Occipital lobe (tissue), 2 donors: ENCODE results near the gene LRCH3. TPM values are rescaled to one million over a fixed set of nuclear protein-coding genes. Genes with fewer than 3 reads are reported as not detected.

ENCODE experiments used
- DNase-seq: peaks from one replicate; lab custom pipeline; 2025; lab: John Stamatoyannopoulos, UW
- total RNA-seq: library from RNA; depleted of rRNA; stranded (reverse); fragments of >200 nt; gene quantifications from one replicate; pipeline ENCODE4 v1.2.3, GENCODE V29; 2014

LRCH3 gene
- total RNA-seq, 1 donor from 2014 or later: 71.4 TPM

DNA sequence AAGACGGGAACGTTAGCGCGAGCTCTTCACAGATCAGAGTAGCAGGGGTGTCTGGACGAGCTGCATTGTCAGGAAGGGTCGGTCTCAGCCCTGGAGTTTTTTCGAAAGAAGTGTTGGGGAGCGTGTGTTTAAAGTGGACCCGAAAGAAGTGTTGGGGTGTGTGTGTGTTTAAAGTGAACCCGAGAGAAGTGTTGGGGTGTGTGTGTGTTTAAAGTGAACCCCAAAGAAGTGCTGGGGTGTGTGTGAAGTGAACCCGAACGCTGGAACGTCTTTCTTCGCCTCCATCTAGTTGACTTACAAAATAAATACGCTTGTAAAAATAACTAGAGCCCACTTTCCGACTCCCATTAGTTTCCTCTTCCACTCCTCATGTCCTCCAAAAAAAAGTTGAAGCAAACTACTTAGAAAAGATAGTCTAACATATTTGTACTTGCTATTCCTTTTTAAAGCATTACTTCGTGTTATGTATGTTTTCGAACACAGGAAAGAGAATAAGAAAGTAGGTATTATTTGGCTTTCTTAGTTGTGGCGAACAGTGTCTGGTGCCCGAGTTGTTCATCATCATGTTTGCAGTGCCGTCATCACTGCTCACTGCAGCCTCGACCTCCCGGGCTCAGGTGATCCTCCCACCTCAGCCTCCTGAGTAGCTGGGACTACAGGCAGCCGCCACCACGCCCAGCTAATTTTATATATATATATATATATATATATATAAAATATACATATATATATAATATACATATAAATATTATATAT, 1.0 kb downstream of the LRCH3 start:
- no peak for DNase-seq

GRCh38 chr3:197793247-197793646, 2.2 kb downstream of the LRCH3 start:
- no peak for DNase-seq

DNA sequence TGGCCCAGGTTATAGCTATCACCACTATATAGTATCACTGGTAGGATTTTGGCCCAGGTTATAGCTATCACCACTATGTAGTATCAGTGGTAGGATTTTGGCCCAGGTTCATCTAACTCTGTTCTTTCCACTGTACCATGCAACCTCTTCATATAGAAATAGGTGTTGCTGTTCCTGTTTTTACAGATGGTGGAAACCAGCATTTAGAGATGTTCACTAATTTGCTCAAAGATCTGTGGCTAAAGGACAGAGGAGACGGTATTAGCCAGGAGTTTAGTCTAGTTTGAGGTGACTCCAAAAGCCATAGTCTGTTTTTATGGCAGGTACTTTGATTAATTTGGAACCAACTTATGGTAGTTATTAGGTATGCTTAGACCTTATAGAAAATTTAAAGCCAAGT, 3.1 kb downstream of the LRCH3 start:
- no peak for DNase-seq

DNA sequence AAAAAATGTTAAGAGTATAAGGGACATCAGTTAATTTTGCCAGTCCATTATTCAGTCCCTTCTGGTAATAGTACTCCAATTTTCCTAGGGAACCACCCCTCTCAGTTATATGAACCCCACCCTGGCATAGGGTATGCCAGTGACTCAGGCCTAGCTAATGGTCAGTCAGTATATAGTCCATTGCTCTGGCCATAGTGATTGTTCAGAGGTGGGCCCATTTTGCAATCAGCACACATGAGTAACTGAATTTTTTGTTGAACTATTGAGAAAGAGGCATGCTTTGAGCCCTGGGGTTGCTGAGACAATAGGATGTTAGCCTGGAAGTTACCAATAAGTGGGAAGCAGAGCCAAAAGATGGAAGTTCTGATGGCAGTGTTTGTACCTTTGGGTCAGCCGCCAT, 4.1 kb downstream of the LRCH3 start:
- DNase-seq: no peak

- DNase-seq: no peak
Observed at GRCh38 chr3:197796087-197796486, 5.0 kb downstream of the LRCH3 start.

GRCh38 chr3:197798863-197799262, 7.8 kb downstream of the LRCH3 start:
- no peak for DNase-seq

DNA sequence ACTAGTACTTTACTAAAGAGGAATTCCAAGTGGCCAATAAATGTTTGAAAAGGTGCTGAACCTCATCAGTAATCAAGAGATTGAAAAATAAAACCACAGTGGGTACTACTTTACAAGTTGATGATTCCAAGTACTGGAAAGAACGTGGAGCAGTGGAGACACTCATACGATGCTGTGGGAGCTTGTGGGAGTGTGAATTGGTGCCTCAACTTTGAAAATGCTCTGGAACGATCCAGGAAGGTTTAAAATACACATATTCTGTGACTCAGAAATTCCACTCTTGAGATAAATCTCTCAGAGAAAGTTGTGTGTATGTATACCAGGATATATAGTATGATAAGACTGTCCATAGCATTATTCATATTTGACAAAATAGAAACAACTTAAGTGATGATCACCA, 9.3 kb downstream of the LRCH3 start:
- DNase-seq: no peak

DNA sequence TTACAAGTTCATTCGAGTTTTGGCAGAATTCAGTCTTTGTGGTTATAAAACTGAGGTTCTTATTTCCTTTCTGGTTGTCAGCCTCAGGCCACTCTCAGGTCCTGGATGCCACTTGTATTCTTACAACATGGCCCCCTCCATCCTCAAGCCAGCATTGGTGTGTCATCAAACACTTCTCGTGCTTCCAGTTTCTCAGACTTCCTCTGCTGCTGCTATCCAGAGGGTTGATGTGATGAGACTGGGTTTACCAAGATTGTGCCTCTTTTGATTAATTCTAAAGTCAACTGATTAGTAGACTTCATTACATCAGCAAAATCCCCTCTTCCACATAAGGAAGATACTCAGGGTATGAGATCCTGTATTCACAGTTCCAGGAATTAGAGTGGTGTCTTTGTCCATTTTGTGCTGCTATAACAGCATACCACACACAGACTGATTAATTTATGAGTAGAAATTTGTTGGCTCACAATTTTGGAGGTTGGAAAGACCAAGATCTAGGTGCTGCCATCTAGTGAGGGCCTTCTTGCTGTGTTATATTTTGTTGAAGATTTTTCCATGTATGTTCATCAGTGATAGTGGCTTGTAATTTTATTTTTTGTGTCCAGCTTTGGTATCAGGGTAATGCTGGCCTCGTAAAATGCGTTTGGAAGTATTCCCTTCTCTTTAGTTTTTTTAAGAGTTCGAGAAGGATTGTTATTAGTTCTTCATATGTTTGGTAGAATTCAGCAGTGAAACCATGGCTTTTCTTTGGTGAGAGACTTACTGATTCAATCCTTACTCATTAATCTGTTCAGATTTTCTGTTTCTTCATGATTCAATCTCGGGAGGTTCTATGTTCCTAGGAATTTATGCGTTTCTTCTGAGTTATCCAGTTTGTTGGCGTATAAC, 11.1 kb downstream of the LRCH3 start:
- DNase-seq: no peak

DNA sequence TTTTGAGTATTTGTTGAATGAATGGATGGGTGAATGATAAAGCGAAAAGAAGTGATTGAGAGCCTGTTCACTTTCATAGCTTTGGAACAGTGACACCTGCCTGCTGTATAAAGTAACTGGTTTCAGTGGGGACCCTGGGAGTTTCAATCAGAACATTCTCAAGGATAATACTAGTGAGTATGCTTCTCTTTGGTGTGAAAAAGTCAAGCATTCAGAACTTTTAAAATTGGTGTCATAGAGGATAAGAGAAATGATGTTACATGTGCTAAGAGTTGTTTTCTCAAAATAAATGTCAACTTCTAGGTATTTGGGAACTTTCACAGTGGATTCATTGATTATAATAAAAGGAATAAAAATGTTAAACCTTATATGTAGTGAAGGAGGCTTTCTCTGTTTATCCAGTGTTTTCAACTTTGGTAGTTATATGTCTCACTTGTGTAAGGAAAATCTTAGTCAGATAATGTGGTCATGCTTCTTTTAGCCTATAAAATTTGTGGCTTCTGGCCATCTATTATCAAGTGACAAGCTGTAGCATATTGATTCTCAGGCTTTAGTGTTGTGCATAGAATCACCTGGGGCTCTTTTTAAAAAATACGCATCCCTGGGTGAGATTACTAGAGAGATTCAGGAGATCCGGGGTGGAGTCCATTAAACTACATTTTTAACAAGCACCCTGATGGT, 11.9 kb downstream of the LRCH3 start:
- DNase-seq: no peak

DNA sequence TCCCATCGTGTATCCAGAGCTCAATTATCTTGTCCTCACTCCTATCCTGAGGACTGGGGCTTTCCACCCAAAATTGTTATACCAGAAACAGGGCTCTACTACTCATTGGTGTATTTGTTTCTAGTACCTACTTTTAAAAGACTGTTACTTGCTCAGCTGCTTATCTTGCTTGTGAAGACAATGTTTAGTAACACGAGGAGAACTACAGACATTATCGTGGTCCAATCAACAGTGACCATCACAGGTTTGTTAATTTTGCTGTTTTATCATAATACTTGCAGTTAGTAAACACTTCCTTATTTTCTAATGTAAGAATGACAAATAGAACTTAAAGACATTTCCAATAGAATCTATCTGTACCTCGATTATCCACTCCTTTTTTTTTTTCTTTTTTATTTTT, 13.5 kb downstream of the LRCH3 start:
- DNase-seq: no peak

DNA sequence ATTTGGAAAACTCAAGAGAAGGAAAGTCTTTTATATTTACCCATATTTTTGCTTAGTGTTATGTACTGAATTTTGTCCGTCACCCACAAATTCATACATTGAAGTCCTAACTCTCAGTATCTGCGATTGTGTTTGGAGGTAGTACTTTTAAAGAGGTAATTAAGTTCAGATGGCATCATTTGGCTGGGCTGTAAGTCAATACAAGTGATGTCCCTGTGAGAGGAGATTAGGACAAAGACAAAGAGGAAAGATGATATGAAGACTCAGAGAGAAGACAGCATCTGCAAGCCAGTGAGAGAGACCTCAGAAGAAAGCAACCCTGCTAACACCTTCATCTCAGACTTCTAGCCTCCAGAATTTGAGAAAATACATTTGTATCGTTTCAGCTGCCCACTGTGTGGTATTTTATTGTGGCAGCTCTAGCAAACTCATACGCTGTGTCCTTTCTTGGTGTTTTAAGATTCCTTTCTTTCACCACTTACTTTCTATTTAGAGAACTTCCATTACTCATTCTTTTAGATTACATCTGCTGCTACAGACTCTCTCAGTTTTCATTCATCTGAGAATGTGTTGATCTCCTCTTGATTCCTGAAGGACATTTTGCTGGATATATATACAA, 17.0 kb downstream of the LRCH3 start:
- DNase-seq: no peak

- no peak for DNase-seq
Observed at GRCh38 chr3:197809356-197810020, 18.4 kb downstream of the LRCH3 start.

DNA sequence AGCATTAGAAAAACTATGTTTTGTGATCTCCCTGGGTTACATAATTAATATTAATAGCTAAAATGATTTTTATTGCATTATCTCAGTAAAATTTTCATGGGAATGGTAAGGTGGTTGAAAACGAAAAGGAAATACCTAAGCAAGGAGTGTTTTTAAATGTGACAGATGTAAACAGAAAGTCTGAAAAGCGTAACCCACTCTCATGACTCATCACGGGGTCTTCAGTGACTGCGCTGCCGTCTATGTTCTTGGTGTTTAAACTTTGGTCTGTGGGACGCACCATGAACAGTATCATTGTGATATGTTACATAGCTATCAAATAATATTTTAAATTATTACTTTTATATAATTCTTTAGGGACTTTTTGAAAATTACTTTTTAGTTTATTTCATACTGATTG, 19.8 kb downstream of the LRCH3 start:
- DNase-seq: no peak

DNA sequence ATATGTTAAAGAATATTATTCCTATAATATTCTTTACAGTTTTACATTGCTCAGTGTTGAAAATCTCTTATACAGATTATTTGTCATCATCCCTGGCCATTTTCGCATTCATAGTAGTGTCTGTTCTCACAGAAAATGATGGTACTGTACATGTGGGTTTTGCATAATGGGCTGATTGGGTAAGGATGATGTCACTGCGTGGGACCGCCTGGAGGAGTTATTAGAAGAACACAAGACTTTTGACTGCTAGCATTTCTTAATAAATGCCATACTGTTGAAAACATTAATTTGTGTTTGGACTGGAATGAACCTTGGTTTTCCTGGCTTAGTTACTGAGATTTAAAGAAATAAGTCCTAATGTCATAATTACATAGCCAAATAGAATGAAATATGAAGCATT, 20.3 kb downstream of the LRCH3 start:
- no peak for DNase-seq

- DNase-seq: no peak
Observed at GRCh38 chr3:197814372-197814771, 23.3 kb downstream of the LRCH3 start.

DNA sequence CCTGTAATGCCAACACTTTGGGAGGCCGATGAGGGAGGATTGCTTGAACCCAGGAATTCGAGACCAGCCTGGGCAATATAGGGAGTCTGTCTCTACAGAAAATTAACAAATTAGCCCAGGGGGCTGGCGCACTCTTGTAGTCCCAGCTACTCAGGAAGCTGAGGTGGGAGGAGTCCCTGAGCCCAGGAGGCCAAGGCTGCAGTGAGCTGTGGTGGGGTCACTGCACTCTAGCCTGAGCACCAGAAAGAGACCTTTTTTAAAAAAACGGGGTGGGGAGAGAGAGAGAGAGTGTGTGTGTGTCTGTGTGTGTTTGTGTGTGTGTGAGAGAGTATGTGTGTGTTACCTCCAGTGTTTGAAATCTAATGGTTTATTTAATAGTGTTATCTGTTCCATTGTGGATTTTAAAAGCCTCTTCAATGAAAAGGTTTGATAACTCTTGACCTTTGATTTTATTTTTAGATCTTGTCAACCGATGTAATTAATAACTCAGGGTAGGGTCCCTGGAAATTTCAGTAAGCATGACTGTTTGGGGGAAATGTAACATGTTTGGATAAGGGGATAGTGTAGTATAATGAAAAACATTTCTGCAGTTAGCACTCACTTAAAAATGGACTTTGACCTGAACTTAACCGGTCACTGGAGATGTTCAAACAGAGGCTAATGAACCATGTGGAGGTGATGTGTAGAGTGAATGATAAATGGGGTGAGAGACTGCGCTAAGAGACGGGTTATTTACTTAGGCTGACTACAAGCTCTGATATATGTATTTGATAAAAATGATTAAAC, 29.7 kb downstream of the LRCH3 start:
- no peak for DNase-seq

DNA sequence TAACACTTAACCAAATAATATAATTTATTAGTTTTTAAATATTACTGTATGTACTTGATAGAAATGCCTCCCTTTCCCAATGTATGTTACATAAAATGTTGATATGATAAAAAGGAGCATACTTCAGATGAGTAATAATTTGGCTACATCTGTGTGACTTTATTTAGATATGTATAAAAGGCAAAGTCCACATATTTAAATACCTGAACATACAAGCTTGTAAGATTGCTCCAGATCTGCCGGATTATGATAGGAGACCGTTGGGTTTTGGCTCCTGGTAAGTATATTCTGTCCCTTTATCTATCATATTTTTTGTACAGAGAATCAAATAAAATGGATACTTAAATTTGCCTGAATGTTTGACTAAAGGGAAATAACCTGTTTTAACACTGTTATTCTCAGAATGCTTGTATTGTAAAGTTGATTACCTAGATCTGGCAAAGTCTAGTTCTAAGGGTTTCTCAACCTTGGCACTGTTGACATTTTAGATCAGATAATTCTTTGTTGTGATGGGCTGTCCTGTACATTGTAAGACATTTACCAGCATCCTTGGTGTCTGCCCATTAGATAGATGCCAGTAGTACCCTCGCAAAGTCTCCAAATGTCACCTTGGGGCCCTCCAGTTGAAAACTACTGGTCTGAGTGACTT, 38.5 kb downstream of the LRCH3 start:
- no peak for DNase-seq

DNA sequence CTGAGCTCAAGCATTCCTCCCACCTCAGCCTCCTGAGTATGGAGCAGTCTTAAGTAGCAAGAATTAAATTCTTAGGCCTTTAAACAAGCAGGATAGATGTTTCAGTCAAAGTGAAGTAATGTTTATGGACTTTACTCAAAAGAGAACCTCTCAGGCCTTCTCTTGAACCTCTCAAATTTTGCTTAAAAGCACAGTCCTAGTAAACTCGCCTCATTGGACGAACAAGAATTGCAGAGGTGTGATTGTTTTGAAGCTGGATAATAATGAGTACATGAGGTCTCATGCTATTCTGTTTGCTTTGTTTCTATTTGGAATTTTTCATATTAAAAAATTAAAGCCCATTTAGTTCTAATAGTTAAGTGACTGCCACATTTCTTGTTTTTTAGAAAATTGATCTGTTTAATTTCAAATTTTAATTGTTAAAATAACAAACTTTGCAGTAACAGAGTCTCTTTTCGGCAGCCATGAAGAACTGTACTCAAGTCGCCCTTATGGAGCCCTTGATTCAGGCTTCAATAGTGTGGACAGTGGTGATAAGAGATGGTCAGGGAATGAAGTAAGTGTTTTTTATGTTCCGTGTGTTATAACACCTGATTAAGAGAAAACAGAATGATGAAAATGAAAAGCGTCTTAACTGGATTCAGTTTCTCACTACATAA, 39.4 kb downstream of the LRCH3 start:
- DNase-seq: no peak

GRCh38 chr3:197830967-197831313, 39.9 kb downstream of the LRCH3 start:
- DNase-seq: no peak
